ENCODE measurements around the gene KRT80. TPM values are rescaled to one million over a fixed set of nuclear protein-coding genes. Genes with fewer than 3 reads are reported as not detected.
A peak's percentile ranks its signal among the peaks of the same experiment; 100 is the strongest.

KRT80 gene
- polyA plus RNA-seq, 2 donors = 40.9 to 53.9 TPM

GRCh38 chr12:52162981-52163380 is 28.8 kb downstream of the KRT80 start:
- Histone ChIP-seq H3K27me3 (ENCODE audit: control insufficient read depth in 1 of 2, insufficient read depth in 2 of 2, low read length in 2 of 2) (no peaks in the 10 kb centered on the region), H3K36me3 (ENCODE audit: control insufficient read depth in 2 of 2, insufficient read depth in 2 of 2, low read length in 1 of 2) (no peaks in the 10 kb centered on the region), H3K9me3 (ENCODE audit: control insufficient read depth in 2 of 2, insufficient read depth in 1 of 2, low read depth in 1 of 2, low read length in 1 of 2) (no peaks in the 10 kb centered on the region), H3K4me3 (ENCODE audit: low read depth in 1 of 2, low read length in 2 of 2) (no peak overlapping the region), H3K4me1 (ENCODE audit: control insufficient read depth in 2 of 2, insufficient read depth in 2 of 2, low read length in 1 of 2) (peaks cover 0 to 6% of the 10 kb centered on the region in 2 donors), H3K27ac (ENCODE audit: low read depth in 2 of 2, low read length in 1 of 2) (no peak overlapping the region)
- WGBS, 2 donors = 86% methylated on average over 3 of the region's 3 CpGs

GRCh38 chr12:52160200-52160599 is 31.6 kb downstream of the KRT80 start:
- Histone ChIP-seq H3K27me3 (ENCODE audit: control insufficient read depth in 1 of 2, insufficient read depth in 2 of 2, low read length in 2 of 2) (no peaks in the 10 kb centered on the region), H3K4me3 (ENCODE audit: low read depth in 1 of 2, low read length in 2 of 2) (no peak overlapping the region), H3K27ac (ENCODE audit: low read depth in 2 of 2, low read length in 1 of 2) (no peak overlapping the region), H3K36me3 (ENCODE audit: control insufficient read depth in 2 of 2, insufficient read depth in 2 of 2, low read length in 1 of 2) (no peaks in the 10 kb centered on the region), H3K4me1 (ENCODE audit: control insufficient read depth in 2 of 2, insufficient read depth in 2 of 2, low read length in 1 of 2) (peaks cover 0 to 23% of the 10 kb centered on the region in 2 donors), H3K9me3 (ENCODE audit: control insufficient read depth in 2 of 2, insufficient read depth in 1 of 2, low read depth in 1 of 2, low read length in 1 of 2) (no peaks in the 10 kb centered on the region)
- 89 to 94% methylated on average over 4 of the region's 4 CpGs for WGBS, 2 donors

GRCh38 chr12:52157566-52158150 is 34.2 kb downstream of the KRT80 start:
- no peaks in the 10 kb centered on the region for H3K27me3 ChIP-seq (ENCODE audit: control insufficient read depth in 1 of 2, insufficient read depth in 2 of 2, low read length in 2 of 2)
- no peak overlapping the region for H3K4me3 ChIP-seq (ENCODE audit: low read depth in 1 of 2, low read length in 2 of 2)
- no peaks in the 10 kb centered on the region for H3K36me3 ChIP-seq (ENCODE audit: control insufficient read depth in 2 of 2, insufficient read depth in 2 of 2, low read length in 1 of 2)
- H3K27ac ChIP-seq (ENCODE audit: low read depth in 2 of 2, low read length in 1 of 2) = no peak overlapping the region
- H3K4me1 ChIP-seq (ENCODE audit: control insufficient read depth in 2 of 2, insufficient read depth in 2 of 2, low read length in 1 of 2) = peaks cover 0 to 29% of the 10 kb centered on the region in 2 donors
- 75 to 78% methylated on average over 5 of the region's 5 CpGs for WGBS, 2 donors
- no peaks in the 10 kb centered on the region for H3K9me3 ChIP-seq (ENCODE audit: control insufficient read depth in 2 of 2, insufficient read depth in 1 of 2, low read depth in 1 of 2, low read length in 1 of 2)

- peaks cover 0 to 29% of the 10 kb centered on the region in 2 donors for H3K4me1 ChIP-seq (ENCODE audit: control insufficient read depth in 2 of 2, insufficient read depth in 2 of 2, low read length in 1 of 2)
- WGBS, 2 donors = 33 to 40% methylated on average over 15 of the region's 15 CpGs
Measured at GRCh38 chr12:52156757-52157565, 34.9 kb downstream of the KRT80 start.

GRCh38 chr12:52156311-52156710 is 35.5 kb downstream of the KRT80 start:
- no peaks in the 10 kb centered on the region for H3K27me3 ChIP-seq (ENCODE audit: control insufficient read depth in 1 of 2, insufficient read depth in 2 of 2, low read length in 2 of 2)
- no peak overlapping the region for H3K4me3 ChIP-seq (ENCODE audit: low read depth in 1 of 2, low read length in 2 of 2)
- peak overlapping the region; percentile 4 to 86 for H3K27ac ChIP-seq (ENCODE audit: low read depth in 2 of 2, low read length in 1 of 2)
- WGBS, 2 donors = 64 to 76% methylated on average over 4 of the region's 4 CpGs
- H3K36me3 ChIP-seq (ENCODE audit: control insufficient read depth in 2 of 2, insufficient read depth in 2 of 2, low read length in 1 of 2) = no peaks in the 10 kb centered on the region
- no peaks in the 10 kb centered on the region for H3K9me3 ChIP-seq (ENCODE audit: control insufficient read depth in 2 of 2, insufficient read depth in 1 of 2, low read depth in 1 of 2, low read length in 1 of 2)
- H3K4me1 ChIP-seq (ENCODE audit: control insufficient read depth in 2 of 2, insufficient read depth in 2 of 2, low read length in 1 of 2) = peaks cover 0 to 36% of the 10 kb centered on the region in 2 donors

More at GRCh38 chr12:52156757-52157565, 34.9 kb downstream of the KRT80 start:
- H3K4me3 ChIP-seq (ENCODE audit: low read depth in 1 of 2, low read length in 2 of 2) = no peak overlapping the region
- peak overlapping the region; percentile 4 to 43 for H3K27ac ChIP-seq (ENCODE audit: low read depth in 2 of 2, low read length in 1 of 2)
- H3K9me3 ChIP-seq (ENCODE audit: control insufficient read depth in 2 of 2, insufficient read depth in 1 of 2, low read depth in 1 of 2, low read length in 1 of 2) = no peaks in the 10 kb centered on the region
- H3K27me3 ChIP-seq (ENCODE audit: control insufficient read depth in 1 of 2, insufficient read depth in 2 of 2, low read length in 2 of 2) = no peaks in the 10 kb centered on the region
- no peaks in the 10 kb centered on the region for H3K36me3 ChIP-seq (ENCODE audit: control insufficient read depth in 2 of 2, insufficient read depth in 2 of 2, low read length in 1 of 2)

GRCh38 chr12:52155048-52155868 is 36.6 kb downstream of the KRT80 start:
- Histone ChIP-seq H3K27ac (ENCODE audit: low read depth in 2 of 2, low read length in 1 of 2) (peak overlapping the region; percentile 85 to 86), H3K27me3 (ENCODE audit: control insufficient read depth in 1 of 2, insufficient read depth in 2 of 2, low read length in 2 of 2) (no peaks in the 10 kb centered on the region), H3K9me3 (ENCODE audit: control insufficient read depth in 2 of 2, insufficient read depth in 1 of 2, low read depth in 1 of 2, low read length in 1 of 2) (no peaks in the 10 kb centered on the region), H3K36me3 (ENCODE audit: control insufficient read depth in 2 of 2, insufficient read depth in 2 of 2, low read length in 1 of 2) (no peaks in the 10 kb centered on the region), H3K4me1 (ENCODE audit: control insufficient read depth in 2 of 2, insufficient read depth in 2 of 2, low read length in 1 of 2) (peaks cover 0 to 41% of the 10 kb centered on the region in 2 donors), H3K4me3 (ENCODE audit: low read depth in 1 of 2, low read length in 2 of 2) (no peak overlapping the region)
- WGBS, 2 donors = 41% methylated on average over 8 of the region's 8 CpGs

- no peaks in the 10 kb centered on the region for H3K9me3 ChIP-seq (ENCODE audit: control insufficient read depth in 2 of 2, insufficient read depth in 1 of 2, low read depth in 1 of 2, low read length in 1 of 2)
- H3K4me3 ChIP-seq (ENCODE audit: low read depth in 1 of 2, low read length in 2 of 2) = no peak overlapping the region
- WGBS, 2 donors = 64 to 69% methylated on average over 5 of the region's 5 CpGs
- H3K36me3 ChIP-seq (ENCODE audit: control insufficient read depth in 2 of 2, insufficient read depth in 2 of 2, low read length in 1 of 2) = no peaks in the 10 kb centered on the region
- peaks cover 3 to 62% of the 10 kb centered on the region in 2 donors for H3K4me1 ChIP-seq (ENCODE audit: control insufficient read depth in 2 of 2, insufficient read depth in 2 of 2, low read length in 1 of 2)
- no peaks in the 10 kb centered on the region for H3K27me3 ChIP-seq (ENCODE audit: control insufficient read depth in 1 of 2, insufficient read depth in 2 of 2, low read length in 2 of 2)
- H3K27ac ChIP-seq (ENCODE audit: low read depth in 2 of 2, low read length in 1 of 2) = peak overlapping the region; percentile 99 to 100
Measured at GRCh38 chr12:52152905-52153317, 38.9 kb downstream of the KRT80 start.

- Histone ChIP-seq H3K4me3 (ENCODE audit: low read depth in 1 of 2, low read length in 2 of 2) (peak overlapping the region in 1 of 2 donors; percentile 23), H3K4me1 (ENCODE audit: control insufficient read depth in 2 of 2, insufficient read depth in 2 of 2, low read length in 1 of 2) (peaks cover 3 to 65% of the 10 kb centered on the region in 2 donors), H3K9me3 (ENCODE audit: control insufficient read depth in 2 of 2, insufficient read depth in 1 of 2, low read depth in 1 of 2, low read length in 1 of 2) (no peaks in the 10 kb centered on the region), H3K27ac (ENCODE audit: low read depth in 2 of 2, low read length in 1 of 2) (peak overlapping the region; percentile 99 to 100), H3K36me3 (ENCODE audit: control insufficient read depth in 2 of 2, insufficient read depth in 2 of 2, low read length in 1 of 2) (peaks cover 0 to 2% of the 10 kb centered on the region in 2 donors), H3K27me3 (ENCODE audit: control insufficient read depth in 1 of 2, insufficient read depth in 2 of 2, low read length in 2 of 2) (no peaks in the 10 kb centered on the region)
- WGBS, 2 donors = 8 to 13% methylated on average over 48 to 63 of the region's 63 CpGs
Measured at GRCh38 chr12:52151837-52152783, 39.7 kb downstream of the KRT80 start.
